ENCODE data around the gene KRTAP5-5. TPM values are rescaled to one million over a fixed set of nuclear protein-coding genes. Genes with fewer than 3 reads are reported as not detected.

Gene KRTAP5-5
- total and polyA plus RNA-seq, 4 donors = not detected

DNA sequence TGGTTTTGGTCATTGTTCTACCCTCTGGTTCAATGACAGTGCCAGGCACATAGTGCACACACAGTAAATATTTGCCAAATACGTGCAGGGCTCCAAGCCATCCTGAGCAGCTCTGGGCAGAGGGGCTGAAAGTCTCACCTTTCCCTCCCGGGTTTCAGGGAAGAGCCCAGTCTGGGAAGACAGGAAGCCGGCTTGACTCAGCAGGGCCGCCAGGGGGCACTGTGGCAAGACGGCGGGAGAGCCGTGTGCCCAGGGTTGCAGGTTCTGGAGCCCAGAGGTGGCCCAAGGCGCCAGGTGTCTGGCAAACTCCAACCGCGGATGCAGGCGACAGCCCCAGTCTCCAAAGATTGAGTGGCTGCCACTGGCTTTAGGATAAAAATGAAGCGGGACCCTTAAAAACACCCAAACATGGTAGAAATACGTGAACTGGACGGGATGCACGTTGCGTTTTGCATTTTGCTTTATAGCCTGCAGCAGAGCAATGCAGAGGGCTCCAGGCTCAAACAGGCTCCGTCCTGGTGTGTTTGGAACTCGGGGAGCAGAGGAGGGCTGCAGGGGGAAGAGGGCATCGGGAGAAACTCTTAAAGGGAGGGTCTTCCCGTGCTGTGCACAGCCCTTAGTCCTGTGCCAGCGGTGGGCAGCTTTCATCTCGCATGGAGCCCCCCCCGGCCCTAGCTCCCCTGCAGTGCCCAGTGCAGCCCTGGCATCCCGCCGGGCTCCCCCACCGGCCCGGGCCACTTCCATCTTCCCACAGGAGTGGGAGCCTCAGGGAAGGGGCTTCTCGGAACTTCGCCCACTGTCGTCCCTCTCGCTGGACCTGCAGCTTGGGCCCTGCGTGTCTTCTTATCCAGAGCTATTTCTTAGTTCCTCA, 10.7 kb downstream of the KRTAP5-5 start:
- no peak overlapping the region for H3K27ac ChIP-seq (ENCODE audit: low read depth in 1 of 2, low read length in 2 of 2)
- TF ChIP-seq EGR1 (IDR thresholded peaks at IDR 0.05; ENCODE audit: low read depth in 2 of 2) (no peak), RAD21 (IDR thresholded peaks at IDR 0.05) (peak; percentile 64 to 79)
- TF ChIP-seq, protein P1, sequence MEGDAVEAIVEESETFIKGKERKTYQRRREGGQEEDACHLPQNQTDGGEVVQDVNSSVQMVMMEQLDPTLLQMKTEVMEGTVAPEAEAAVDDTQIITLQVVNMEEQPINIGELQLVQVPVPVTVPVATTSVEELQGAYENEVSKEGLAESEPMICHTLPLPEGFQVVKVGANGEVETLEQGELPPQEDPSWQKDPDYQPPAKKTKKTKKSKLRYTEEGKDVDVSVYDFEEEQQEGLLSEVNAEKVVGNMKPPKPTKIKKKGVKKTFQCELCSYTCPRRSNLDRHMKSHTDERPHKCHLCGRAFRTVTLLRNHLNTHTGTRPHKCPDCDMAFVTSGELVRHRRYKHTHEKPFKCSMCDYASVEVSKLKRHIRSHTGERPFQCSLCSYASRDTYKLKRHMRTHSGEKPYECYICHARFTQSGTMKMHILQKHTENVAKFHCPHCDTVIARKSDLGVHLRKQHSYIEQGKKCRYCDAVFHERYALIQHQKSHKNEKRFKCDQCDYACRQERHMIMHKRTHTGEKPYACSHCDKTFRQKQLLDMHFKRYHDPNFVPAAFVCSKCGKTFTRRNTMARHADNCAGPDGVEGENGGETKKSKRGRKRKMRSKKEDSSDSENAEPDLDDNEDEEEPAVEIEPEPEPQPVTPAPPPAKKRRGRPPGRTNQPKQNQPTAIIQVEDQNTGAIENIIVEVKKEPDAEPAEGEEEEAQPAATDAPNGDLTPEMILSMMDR (IDR thresholded peaks at IDR 0.05; ENCODE audit: low read depth, low read length, missing input control) = peak; percentile 74
- no peaks in the 10 kb centered on the region for H3K4me1 ChIP-seq (ENCODE audit: control insufficient read depth in 4 of 4, insufficient read depth in 4 of 4, low read length in 3 of 4)
- DNase-seq (ENCODE audit: low spot score) = peak; percentile 51
- no peaks in the 10 kb centered on the region for H3K36me3 ChIP-seq (ENCODE audit: control insufficient read depth in 4 of 4, insufficient read depth in 3 of 4, low read depth in 1 of 4, low read length in 3 of 4)
- WGBS = 54% methylated on average over 32 of the region's 32 CpGs
- no peak overlapping the region for H3K9ac ChIP-seq (ENCODE audit: low read depth in 1 of 2, low read length in 2 of 2)
- H3K9me3 ChIP-seq (ENCODE audit: control insufficient read depth in 4 of 4, low read length in 3 of 4) = no peaks in the 10 kb centered on the region
- H3K4me3 ChIP-seq (ENCODE audit: low read depth in 1 of 3, low read length in 3 of 3) = no peak overlapping the region
- H3K27me3 ChIP-seq (ENCODE audit: control insufficient read depth in 4 of 4, insufficient read depth in 4 of 4, low read length in 3 of 4) = peaks cover 0 to 4% (median 0%) of the 10 kb centered on the region in 4 donors

DNA sequence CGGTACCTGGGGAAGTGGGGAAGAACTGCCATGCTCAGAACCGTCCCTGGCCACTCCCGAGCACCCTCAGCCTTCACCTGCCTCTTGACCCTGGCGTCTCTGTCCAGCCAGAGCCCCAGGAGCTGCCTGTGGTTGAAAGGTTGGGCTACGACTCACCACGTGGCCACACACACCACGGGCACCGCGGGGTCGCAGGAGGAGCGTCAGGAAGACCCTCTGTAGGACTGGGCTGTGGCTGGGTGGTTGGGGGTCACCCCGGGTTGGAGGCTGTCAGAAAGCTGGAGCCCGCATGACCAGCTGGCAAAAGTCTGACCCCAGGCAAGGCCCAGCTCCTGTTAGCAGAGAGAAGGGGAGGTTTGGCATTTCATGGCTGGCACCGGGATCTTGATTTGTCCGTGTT, 11.5 kb downstream of the KRTAP5-5 start:
- H3K4me1 ChIP-seq (ENCODE audit: control insufficient read depth in 4 of 4, insufficient read depth in 4 of 4, low read length in 3 of 4) = no peaks in the 10 kb centered on the region
- no peak overlapping the region for H3K27ac ChIP-seq (ENCODE audit: low read depth in 1 of 2, low read length in 2 of 2)
- no peaks in the 10 kb centered on the region for H3K9me3 ChIP-seq (ENCODE audit: control insufficient read depth in 4 of 4, low read length in 3 of 4)
- no peaks in the 10 kb centered on the region for H3K27me3 ChIP-seq (ENCODE audit: control insufficient read depth in 4 of 4, insufficient read depth in 4 of 4, low read length in 3 of 4)
- no peak overlapping the region for H3K9ac ChIP-seq (ENCODE audit: low read depth in 1 of 2, low read length in 2 of 2)
- no peak for DNase-seq (ENCODE audit: low spot score)
- H3K4me3 ChIP-seq (ENCODE audit: low read depth in 1 of 3, low read length in 3 of 3) = no peak overlapping the region
- no peaks in the 10 kb centered on the region for H3K36me3 ChIP-seq (ENCODE audit: control insufficient read depth in 4 of 4, insufficient read depth in 3 of 4, low read depth in 1 of 4, low read length in 3 of 4)
- 87% methylated on average over 15 of the region's 15 CpGs for WGBS
- TF ChIP-seq FOXA1 (IDR thresholded peaks at IDR 0.05) (no peak), FOXA2 (IDR thresholded peaks at IDR 0.05) (no peak), RAD21 (IDR thresholded peaks at IDR 0.05) (no peak), HNF4G (IDR thresholded peaks at IDR 0.05) (no peak), NR2F2 (IDR thresholded peaks at IDR 0.05) (no peak), GABPA (IDR thresholded peaks at IDR 0.05 in 1 of 2, conservative IDR thresholded peaks at IDR 0.05 in 1 of 2) (no peak), TAF1 (conservative IDR thresholded peaks at IDR 0.05) (no peak), HNF4A (conservative IDR thresholded peaks at IDR 0.05) (no peak), SP1 (IDR thresholded peaks at IDR 0.05) (no peak), JUND (IDR thresholded peaks at IDR 0.05) (no peak), YY1 (IDR thresholded peaks at IDR 0.05) (no peak), RXRA (IDR thresholded peaks at IDR 0.05) (no peak)
- TF ChIP-seq, protein P2, sequence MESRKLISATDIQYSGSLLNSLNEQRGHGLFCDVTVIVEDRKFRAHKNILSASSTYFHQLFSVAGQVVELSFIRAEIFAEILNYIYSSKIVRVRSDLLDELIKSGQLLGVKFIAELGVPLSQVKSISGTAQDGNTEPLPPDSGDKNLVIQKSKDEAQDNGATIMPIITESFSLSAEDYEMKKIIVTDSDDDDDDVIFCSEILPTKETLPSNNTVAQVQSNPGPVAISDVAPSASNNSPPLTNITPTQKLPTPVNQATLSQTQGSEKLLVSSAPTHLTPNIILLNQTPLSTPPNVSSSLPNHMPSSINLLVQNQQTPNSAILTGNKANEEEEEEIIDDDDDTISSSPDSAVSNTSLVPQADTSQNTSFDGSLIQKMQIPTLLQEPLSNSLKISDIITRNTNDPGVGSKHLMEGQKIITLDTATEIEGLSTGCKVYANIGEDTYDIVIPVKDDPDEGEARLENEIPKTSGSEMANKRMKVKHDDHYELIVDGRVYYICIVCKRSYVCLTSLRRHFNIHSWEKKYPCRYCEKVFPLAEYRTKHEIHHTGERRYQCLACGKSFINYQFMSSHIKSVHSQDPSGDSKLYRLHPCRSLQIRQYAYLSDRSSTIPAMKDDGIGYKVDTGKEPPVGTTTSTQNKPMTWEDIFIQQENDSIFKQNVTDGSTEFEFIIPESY (IDR thresholded peaks at IDR 0.05) = no peak
- TF ChIP-seq, protein P1 (IDR thresholded peaks at IDR 0.05; ENCODE audit: low read depth, low read length, missing input control) = no peak
- TF ChIP-seq, protein P3, sequence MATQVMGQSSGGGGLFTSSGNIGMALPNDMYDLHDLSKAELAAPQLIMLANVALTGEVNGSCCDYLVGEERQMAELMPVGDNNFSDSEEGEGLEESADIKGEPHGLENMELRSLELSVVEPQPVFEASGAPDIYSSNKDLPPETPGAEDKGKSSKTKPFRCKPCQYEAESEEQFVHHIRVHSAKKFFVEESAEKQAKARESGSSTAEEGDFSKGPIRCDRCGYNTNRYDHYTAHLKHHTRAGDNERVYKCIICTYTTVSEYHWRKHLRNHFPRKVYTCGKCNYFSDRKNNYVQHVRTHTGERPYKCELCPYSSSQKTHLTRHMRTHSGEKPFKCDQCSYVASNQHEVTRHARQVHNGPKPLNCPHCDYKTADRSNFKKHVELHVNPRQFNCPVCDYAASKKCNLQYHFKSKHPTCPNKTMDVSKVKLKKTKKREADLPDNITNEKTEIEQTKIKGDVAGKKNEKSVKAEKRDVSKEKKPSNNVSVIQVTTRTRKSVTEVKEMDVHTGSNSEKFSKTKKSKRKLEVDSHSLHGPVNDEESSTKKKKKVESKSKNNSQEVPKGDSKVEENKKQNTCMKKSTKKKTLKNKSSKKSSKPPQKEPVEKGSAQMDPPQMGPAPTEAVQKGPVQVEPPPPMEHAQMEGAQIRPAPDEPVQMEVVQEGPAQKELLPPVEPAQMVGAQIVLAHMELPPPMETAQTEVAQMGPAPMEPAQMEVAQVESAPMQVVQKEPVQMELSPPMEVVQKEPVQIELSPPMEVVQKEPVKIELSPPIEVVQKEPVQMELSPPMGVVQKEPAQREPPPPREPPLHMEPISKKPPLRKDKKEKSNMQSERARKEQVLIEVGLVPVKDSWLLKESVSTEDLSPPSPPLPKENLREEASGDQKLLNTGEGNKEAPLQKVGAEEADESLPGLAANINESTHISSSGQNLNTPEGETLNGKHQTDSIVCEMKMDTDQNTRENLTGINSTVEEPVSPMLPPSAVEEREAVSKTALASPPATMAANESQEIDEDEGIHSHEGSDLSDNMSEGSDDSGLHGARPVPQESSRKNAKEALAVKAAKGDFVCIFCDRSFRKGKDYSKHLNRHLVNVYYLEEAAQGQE (IDR thresholded peaks at IDR 0.05) = no peak
- TF ChIP-seq, protein P4, sequence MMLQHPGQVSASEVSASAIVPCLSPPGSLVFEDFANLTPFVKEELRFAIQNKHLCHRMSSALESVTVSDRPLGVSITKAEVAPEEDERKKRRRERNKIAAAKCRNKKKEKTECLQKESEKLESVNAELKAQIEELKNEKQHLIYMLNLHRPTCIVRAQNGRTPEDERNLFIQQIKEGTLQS (IDR thresholded peaks at IDR 0.05) = no peak
